SK-N-MC (cell line): ENCODE results near the gene STX1A.

Experiments
- EZH2 ChIP-seq: fragments of 200-600 bp; sonication (generic); IDR thresholded peaks from one replicate; pipeline ENCODE4 v1.6.1; 2017; ENCODE audit warnings: antibody characterized with exemption
- FOXP2 ChIP-seq: optimal IDR thresholded peaks from 2 replicates; pipeline ENCODE3; 2011; ENCODE audit warnings: mild to moderate bottlenecking, moderate library complexity; ENCODE audit not compliant: insufficient read depth; ENCODE audit errors: extremely low read length, control extremely low read depth
- POLR2AphosphoS5 ChIP-seq: IDR thresholded peaks from 2 replicates; pipeline ENCODE4 v1.6.1; 2012; ENCODE audit warnings: mild to moderate bottlenecking, low read depth, low read length, borderline replicate concordance

GRCh38 chr7:73742338-73742752 is 22.9 kb upstream of the STX1A start:
- no peak for TF ChIP-seq EZH2
- TF ChIP-seq POLR2AphosphoS5, result no peak
- no peak for TF ChIP-seq FOXP2
